Measurements from ENCODE around the gene SLC16A10. TPM values are rescaled to one million over a fixed set of nuclear protein-coding genes. Genes with fewer than 3 reads are reported as not detected.

The SLC16A10 gene
- total and polyA plus RNA-seq, 2 of the 8 experiments (the other 6 are each of a cell fraction or from before 2014, with no cell fraction given) = 18.6 to 23.2 TPM

- H3K18ac ChIP-seq (ENCODE audit: extremely low read depth, low read length) = no peak overlapping the region
- 94% methylated on average over 7 of the region's 7 CpGs; no CpG with 5 or more reads in 1 of the 2 experiments for WGBS, 2 experiments (ENCODE audit: extremely low coverage in 1 of 2, insufficient coverage in 1 of 2, insufficient read length in 1 of 2, insufficient replicate concordance in 2 of 2, low coverage in 1 of 2, low lambda C conversion rate in 2 of 2, missing lambda C conversion rate in 1 of 2)
- H3K9ac ChIP-seq (replicated peaks in 1 of 4; ENCODE audit: extremely low read depth in 1 of 4, low read depth in 3 of 4, low read length in 3 of 4) = no peak overlapping the region
- FAIRE-seq (no peak), DNase-seq (ENCODE audit: low read depth in 1 of 2, low spot score in 2 of 2) (no peak)
- H3K9me3 ChIP-seq (ENCODE audit: insufficient read depth in 2 of 2, low read depth in 1 of 2, low read length in 1 of 2) = no peaks in the 10 kb centered on the region
- H4K5ac ChIP-seq (ENCODE audit: insufficient read length, low read depth, low read length) = no peak overlapping the region
- H3K36me3 ChIP-seq (ENCODE audit: control insufficient read depth in 2 of 4, insufficient read depth in 4 of 4, low read length in 3 of 4) = peaks cover 9 to 52% (median 30%) of the 10 kb centered on the region in 4 experiments
- H2BK120ac ChIP-seq (replicated peaks; ENCODE audit: low read depth, low read length) = no peak overlapping the region
- no peak overlapping the region for H2AK5ac ChIP-seq (ENCODE audit: low read depth, low read length)
- no peaks in the 10 kb centered on the region for H3K23me2 ChIP-seq (ENCODE audit: low read depth, low read length)
- no peak overlapping the region for H2BK15ac ChIP-seq (ENCODE audit: low read length)
- H3K56ac ChIP-seq (replicated peaks; ENCODE audit: insufficient read length, low read depth, low read length) = no peak overlapping the region
- H4K91ac ChIP-seq (replicated peaks; ENCODE audit: insufficient read length, low read length) = no peak overlapping the region
- H2BK20ac ChIP-seq (ENCODE audit: low read length) = no peak overlapping the region
- CTCF ChIA-PET (ENCODE audit: partially characterized antibody) = interaction anchor here (1.6 kb wide), 1 partner anchor 58 kb away, joined by 3 read pairs; no protein-coding TSS in a partner anchor
- H4K8ac ChIP-seq (ENCODE audit: extremely low read depth, insufficient read depth, low read length) = no peak overlapping the region
- peaks cover 0 to 1% of the 10 kb centered on the region in 2 experiments for H4K20me1 ChIP-seq (replicated peaks in 1 of 2; ENCODE audit: control insufficient read depth in 1 of 2, insufficient read depth in 2 of 2, low read length in 2 of 2)
- H3K14ac ChIP-seq (ENCODE audit: insufficient read length) = no peak overlapping the region
- H3K79me1 ChIP-seq (ENCODE audit: low read depth, low read length) = no peaks in the 10 kb centered on the region; the same call in 1 of the 2 replicates
- peaks cover 2 to 8% of the 10 kb centered on the region in 2 experiments; a peak in 3 of 4 replicates for H3K79me2 ChIP-seq (ENCODE audit: control insufficient read depth in 1 of 2, insufficient read depth in 2 of 2, low read length in 2 of 2)
- no peaks in the 10 kb centered on the region for H3K4me1 ChIP-seq (replicated peaks in 1 of 4; ENCODE audit: control insufficient read depth in 3 of 4, insufficient read depth in 4 of 4, low read length in 3 of 4)
- H3K23ac ChIP-seq (ENCODE audit: insufficient read length) = no peak overlapping the region
- H3K27ac ChIP-seq (ENCODE audit: low read depth, low read length) = no peak overlapping the region
- no peak overlapping the region for H2AFZ ChIP-seq (ENCODE audit: low read length)
- H3K4me3 ChIP-seq (ENCODE audit: extremely low read depth in 1 of 4, insufficient read depth in 2 of 4, low read depth in 3 of 4, low read length in 4 of 4) = no peak overlapping the region
- H2BK5ac ChIP-seq (ENCODE audit: low read depth, low read length) = no peak overlapping the region
- H3K27me3 ChIP-seq (replicated peaks in 1 of 4; ENCODE audit: control insufficient read depth in 3 of 4, extremely low read depth in 1 of 4, insufficient read depth in 3 of 4, low read length in 3 of 4) = no peaks in the 10 kb centered on the region
- no peak overlapping the region for H3K4me2 ChIP-seq (ENCODE audit: insufficient read depth in 1 of 2, low read depth in 2 of 2, low read length in 2 of 2)
- H3K4ac ChIP-seq (replicated peaks; ENCODE audit: insufficient read length, low read depth, low read length) = no peak overlapping the region
- POLR2A ChIA-PET (ENCODE audit: partially characterized antibody) = interaction anchor here (1.4 kb wide), 1 partner anchor 16 kb away, joined by 3 read pairs; no protein-coding TSS in a partner anchor
- H2BK12ac ChIP-seq (ENCODE audit: low read depth, low read length) = no peak overlapping the region
- no peak for TF ChIP-seq TBP (IDR thresholded peaks at IDR 0.05; ENCODE audit: low read depth, low read length)
- no peak for TF ChIP-seq PHF8 (conservative IDR thresholded peaks at IDR 0.05; ENCODE audit: low read depth, low read length)
- TF ChIP-seq CREB1 (IDR thresholded peaks at IDR 0.05) = no peak
- TF ChIP-seq BCL11A (IDR thresholded peaks at IDR 0.05; ENCODE audit: low read depth in 2 of 2, low read length in 2 of 2) = no peak
- no peak for TF ChIP-seq ASH2L (IDR thresholded peaks at IDR 0.05; ENCODE audit: low read length)
- TF ChIP-seq TEAD4 (IDR thresholded peaks at IDR 0.05; ENCODE audit: low read depth, low read length) = no peak
- TF ChIP-seq HDAC6 (IDR thresholded peaks at IDR 0.05; ENCODE audit: low read depth, low read length) = no peak
- TF ChIP-seq YY1 (IDR thresholded peaks at IDR 0.05; ENCODE audit: low read depth, low read length) = no peak
- TF ChIP-seq SIRT6 (IDR thresholded peaks at IDR 0.05; ENCODE audit: low read length) = no peak
- no peak for TF ChIP-seq POU5F1 (IDR thresholded peaks at IDR 0.05; ENCODE audit: low read depth, low read length)
- no peak for TF ChIP-seq JUND (IDR thresholded peaks at IDR 0.05; ENCODE audit: low read length)
- no peak for TF ChIP-seq EP300 (IDR thresholded peaks at IDR 0.05; ENCODE audit: borderline replicate concordance in 1 of 2, low read depth in 2 of 2, low read length in 2 of 2)
- TF ChIP-seq RFX5 (IDR thresholded peaks at IDR 0.05; ENCODE audit: borderline replicate concordance, low read depth, low read length) = no peak
- no peak for TF ChIP-seq CBX8 (IDR thresholded peaks at IDR 0.05; ENCODE audit: borderline replicate concordance, low read depth, low read length)
- TF ChIP-seq CHD2 (IDR thresholded peaks at IDR 0.05; ENCODE audit: low read length) = no peak
Measured at GRCh38 chr6:111267764-111268333, 180.5 kb downstream of the SLC16A10 start.
